G401 (cell line): ENCODE data around the gene SMLR1. TPM values are rescaled to one million over a fixed set of nuclear protein-coding genes. Genes with fewer than 3 reads are reported as not detected.
A peak's percentile ranks its signal among the peaks of the same experiment; 100 is the strongest.

Experiments
- DNase-seq: peaks from one replicate; pipeline ENCODE4 v3.0.0-alpha.2; 2015; ENCODE audit warnings: low spot score
- in situ Hi-C: cut with HindIII; loops from 2 replicates; pipeline ENCODE4 v1.10.0; 2016; ENCODE audit warnings: low sequenced_read_pairs, mixed read lengths
- total RNA-seq: library from RNA; depleted of rRNA; stranded (reverse); fragments of >200 nt; shearing (Covaris generic); gene quantifications from 2 replicates; pipeline ENCODE4 v1.2.3, GENCODE V29; 2014

Gene SMLR1
- total RNA-seq, 1 experiment from 2014 or later: not detected

DNA sequence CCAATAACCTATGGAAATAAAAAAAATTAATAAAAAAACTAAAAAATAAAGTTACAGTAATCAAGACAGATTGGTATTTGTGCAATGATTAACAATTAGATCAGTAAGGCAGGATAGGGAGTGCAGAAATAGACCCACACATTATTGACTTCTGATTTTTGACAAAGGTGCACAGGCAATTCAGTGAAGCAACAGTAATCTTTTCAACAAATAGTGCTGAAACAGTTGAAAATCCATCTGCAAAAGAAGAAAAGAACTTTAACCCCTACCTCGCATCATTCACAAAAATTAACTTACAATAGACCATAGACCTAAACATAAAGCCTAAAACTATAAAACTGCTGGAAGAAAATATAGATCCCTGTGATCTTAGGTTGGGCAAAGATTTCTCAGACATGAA is 4.5 kb upstream of the SMLR1 start:
- in situ Hi-C loops: no loop called here

DNA sequence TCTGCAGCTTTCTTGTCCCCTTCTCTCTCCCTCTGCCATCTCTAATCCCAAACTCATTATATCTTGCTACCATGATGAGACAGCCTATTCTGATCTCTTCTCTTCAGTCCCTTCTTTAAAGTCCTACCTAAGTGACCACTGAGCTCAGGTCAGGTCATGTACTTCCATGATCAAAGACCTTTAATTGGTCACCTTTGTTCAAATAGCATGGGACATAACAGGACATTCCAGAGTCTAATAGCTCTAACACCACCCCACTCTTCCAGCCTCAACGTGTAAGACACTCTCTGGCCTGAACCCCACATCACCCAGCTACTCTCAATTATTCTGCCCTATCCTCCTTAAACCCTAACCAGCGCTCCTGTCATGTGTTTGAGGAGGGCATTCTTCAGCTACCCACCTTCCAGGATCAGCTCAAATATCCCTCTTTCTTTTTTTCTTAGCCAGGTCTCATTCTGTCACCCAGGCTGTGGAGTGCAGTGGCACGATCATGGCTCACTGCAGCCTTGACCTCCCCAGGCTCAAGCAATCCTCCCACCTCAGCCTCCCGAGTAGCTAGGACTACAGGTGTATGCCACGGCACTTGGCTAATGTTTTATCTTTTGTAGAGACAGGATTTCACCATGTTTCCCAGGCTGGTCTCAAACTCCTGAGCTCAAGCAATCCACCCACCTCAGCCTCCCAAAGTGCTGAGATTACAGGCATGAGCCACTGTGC is 2.1 kb upstream of the SMLR1 start:
- in situ Hi-C loops: no loop called here
- DNase-seq: no peak

More for the DNA sequence above, 4.5 kb upstream of the SMLR1 start:
- DNase-seq: no peak

DNA sequence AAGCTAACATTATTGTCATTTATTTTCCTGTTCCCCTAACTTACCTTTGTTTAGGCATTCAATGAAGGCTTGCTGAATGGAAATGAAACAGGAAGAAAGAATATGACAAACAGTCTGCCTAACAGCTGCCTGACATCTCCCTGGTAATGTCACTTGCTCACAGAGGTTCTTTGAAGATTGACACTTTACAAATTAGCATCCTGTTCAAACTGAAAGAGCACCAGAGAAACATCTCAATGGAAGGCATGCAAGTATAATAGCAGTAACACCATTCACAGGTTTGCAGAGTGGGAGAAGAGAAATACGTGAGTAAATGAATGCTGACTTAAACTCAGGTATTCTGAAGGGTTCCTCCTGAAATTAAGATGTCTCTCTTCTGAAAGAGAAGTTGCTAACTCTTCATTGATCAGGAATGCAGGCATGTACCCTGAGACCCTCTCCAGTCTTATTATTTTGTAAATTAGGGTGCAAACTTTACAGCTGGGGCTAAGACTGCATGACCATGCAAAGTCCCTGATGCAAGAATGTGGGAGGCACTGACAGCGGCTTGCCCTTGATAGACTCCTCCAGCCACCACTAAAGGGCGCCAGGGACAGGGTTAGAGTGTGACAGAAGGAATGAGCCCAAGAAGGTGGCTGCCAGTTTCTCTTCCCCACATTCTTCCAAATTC is 1.3 kb upstream of the SMLR1 start:
- no peak for DNase-seq
- in situ Hi-C loops: no loop called here

DNA sequence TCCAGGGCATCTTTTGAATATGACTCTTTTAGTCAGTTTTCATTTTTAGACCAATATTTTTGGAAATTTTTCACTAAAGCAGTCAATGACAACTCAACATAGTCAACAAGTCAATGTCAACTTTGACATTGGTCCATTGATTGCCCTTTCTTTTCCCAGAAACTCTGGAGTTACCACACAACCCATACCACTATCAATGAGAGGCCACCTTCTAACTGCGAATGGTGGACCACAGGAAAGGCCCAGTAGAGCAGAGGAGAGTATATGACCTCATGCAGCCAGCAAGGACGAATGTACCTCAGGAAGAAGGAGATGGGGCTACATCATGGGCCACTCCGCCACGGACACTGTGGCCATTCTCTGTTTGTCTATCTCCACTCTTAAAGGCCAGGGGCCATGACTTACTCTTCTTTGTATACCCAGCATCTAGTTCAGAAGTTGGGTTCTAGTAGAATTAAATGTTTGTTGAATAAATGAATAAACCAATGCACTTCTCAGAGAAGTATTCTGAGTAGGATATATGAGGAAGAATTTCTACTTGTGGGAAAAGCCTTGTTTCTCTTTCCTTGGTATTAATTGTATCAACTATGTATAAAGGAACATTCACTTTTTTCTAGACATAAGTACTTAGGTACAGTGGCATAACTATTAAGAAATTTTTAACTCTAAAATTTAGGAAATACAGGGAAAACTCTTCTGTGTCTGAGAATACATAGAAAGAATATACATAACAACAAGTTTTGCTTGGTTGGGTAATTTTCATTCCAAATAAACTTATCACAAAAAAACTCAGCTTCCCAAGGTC is 562 bp upstream of the SMLR1 start:
- no peak for DNase-seq
- in situ Hi-C loops: no loop called here

DNA sequence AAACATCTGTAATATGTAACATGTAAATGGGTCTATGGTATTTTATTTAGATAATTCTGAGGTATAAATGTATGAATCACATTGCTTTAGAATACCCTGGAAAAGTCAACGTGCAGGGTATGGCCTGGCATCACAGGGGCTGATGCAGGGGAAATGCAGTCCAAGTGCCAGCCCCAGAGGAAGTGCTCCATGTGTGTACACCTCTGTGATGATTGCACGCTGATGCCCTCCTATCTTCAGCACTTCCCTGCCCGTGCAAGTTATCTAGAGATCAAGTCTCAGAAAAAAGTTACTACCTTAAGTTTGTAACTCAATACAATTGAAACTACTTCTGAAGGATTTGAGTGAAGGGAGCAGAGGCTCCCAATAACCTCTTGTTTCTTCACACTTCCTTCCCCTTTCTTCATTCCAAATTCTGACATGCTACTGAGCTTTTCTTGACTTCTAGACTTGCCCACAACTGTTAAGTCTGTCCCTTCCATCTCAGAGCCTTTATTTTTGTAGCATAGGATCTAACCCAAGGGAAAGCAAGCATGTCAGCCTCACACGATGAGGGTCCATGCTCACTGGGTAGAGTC is 2.2 kb downstream of the SMLR1 start:
- DNase-seq: no peak
- in situ Hi-C loops: no loop called here

DNA sequence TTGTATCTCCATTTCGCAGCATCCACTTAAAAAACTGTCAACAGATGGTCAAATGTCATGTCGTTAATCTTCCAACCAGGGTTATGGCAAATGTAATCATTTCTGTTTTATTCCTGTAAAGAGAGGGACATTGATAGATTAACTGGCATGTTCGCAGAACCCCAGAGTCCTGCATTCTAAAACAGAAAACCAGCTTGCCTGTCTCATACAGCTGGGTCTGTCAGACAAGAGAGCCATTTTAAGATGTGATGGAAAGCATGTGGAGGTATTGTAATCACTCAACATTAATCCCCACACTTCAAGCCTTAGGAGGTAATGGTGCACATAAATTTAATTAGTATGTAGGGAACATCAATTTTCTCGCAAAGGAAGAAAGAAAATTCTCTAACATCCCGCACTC is 4.4 kb downstream of the SMLR1 start:
- in situ Hi-C loops: no loop called here
- no peak for DNase-seq

DNA sequence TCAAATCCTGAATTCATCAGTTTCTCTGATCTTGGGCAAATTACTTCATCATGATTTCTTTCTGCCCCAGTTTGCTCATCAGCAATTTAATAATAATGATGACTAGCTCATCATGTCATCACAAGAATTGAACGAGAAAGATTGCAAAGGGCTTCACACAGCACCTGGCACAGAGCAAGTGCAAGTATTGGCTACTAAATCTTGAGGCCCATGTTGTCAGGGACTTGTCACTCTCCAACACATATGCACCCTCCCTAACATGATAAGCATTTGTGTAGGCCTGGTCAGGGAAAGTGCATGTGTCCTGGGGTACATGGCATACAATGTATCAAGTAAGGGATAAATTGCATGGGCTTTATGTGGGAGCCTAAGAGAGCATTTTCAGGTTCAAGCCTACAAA is 6.4 kb downstream of the SMLR1 start:
- no peak for DNase-seq
- in situ Hi-C loops: no loop called here

DNA sequence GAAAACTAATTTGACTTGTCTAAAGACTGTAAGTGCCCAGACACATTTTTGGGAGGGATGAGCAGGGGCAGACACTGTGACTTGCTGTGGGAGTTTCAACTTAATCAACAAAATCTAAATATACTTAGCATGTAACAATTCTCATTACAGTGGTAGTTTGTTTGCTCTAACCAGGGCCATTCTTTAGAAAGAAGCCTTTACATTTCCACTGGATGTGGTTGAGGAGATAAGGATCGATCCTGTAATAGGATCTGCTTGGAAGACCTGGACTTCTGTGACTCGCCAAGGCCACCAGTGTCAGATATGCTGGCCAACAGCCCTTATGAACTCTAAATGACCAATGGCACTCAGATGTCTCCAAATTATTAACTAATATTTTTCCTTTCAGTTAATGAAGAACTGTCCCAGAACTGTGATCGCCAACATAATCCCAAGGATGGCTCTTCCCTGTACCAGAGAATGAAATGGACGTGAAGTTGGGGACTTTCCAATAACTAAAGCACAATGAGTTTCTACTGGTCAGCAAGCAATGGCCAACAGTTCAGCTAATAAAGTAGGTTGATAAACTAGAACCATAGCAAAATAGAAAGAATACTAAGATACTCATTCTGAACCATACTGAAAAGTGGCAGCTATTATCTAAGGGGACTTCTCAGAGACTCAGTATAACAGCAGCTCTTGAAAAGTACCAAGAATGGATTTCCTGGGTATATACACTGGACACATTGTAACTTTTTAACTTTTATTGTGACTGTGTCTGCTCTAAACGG is 7.5 kb downstream of the SMLR1 start:
- no peak for DNase-seq
- in situ Hi-C loops: no loop called here

DNA sequence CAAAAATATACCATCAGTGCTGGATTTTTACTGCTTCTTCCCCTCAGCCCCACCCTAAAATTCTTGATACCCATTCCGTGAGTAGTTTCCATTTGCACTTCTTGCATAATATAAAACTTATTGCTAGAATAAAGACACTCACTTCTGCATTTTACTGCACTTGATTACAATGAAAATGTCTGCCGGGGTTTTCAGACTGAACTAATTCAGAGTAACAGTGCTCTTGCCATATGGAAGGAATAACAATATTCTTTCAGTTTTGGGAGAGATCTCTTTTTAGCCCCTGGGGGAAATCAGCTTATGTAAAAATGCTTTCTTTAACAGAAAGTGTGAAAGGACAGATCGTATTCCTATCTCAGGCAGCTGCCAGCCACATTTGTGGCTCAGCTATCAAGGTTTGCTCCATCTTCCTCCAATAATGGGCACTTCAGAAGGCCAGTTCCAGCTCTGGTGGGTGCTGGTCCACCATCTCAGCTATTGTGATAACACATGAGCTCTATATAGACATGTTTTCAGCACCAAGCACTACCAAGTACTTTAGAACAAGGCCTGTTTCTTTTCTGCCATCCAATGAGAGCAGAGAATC is 8.9 kb downstream of the SMLR1 start:
- in situ Hi-C loops: no loop called here

DNA sequence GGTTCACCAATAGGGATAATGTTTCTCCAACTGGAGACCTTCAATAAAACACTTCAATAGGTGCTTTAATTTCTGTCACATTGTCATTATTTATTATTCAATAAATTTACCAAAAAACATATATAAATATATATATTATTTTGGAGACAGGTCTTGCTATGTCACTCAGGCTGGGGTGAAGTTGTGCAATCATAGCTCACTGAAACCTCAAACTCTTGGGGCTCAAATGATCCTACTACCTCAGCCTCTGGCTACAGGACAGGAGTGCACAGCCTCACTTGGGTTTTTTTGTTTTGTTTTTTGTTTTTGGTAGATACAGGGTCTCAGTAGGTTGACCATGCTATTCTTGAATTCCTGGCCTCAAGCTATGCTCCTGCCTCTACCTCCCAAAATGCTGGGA is 9.9 kb downstream of the SMLR1 start:
- in situ Hi-C loops: no loop called here

More for the DNA sequence above, 8.9 kb downstream of the SMLR1 start:
- no peak for DNase-seq

DNA sequence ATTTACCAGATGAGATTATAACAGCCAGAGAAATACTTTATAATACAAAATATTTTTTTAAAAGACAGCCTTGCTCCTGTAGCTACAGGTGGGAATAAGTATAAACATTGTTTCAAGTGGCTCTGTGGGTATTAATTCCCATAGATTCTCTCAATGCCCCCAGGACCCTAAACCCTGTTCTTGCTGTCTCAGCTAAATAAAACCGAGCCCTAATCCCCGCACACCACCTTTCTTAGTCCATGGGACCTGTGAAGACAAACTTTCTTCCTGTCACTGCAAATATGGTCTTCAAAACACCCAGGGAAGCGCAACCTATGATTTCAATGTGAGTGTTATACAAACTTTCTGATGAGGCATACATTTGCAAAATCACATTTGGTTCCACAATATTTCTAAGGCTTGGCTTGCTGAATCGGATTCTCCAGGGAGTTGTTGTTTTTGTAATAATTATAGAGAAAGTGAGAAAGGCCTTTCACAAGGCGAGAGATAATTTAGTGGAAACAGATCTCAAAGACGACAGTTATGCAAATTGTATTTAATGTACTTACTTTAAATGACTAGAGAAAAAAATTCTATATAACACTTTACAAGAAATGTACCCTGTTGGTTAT is 11.1 kb downstream of the SMLR1 start:
- in situ Hi-C loops: no loop called here
- no peak for DNase-seq

More for the DNA sequence above, 9.9 kb downstream of the SMLR1 start:
- no peak for DNase-seq

DNA sequence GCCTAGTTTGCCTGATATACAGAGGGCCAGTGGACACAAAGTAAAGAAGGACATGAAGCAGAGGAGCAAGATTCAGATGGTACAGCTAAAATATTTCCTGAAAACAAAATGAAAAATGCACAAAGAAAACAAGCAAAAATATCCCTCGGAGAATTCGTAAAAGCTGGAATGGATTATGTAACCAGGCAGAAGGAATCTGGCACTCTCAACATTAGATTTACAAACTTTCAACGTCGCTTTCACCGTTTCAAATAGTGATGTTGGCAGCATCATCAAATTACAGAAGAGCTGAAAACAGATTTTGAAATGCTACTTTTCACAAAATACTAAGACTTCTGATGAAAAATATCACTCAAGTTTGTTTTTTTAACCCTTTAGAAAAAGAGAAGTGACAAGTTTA is 11.7 kb downstream of the SMLR1 start:
- in situ Hi-C loops: no loop called here
- no peak for DNase-seq

DNA sequence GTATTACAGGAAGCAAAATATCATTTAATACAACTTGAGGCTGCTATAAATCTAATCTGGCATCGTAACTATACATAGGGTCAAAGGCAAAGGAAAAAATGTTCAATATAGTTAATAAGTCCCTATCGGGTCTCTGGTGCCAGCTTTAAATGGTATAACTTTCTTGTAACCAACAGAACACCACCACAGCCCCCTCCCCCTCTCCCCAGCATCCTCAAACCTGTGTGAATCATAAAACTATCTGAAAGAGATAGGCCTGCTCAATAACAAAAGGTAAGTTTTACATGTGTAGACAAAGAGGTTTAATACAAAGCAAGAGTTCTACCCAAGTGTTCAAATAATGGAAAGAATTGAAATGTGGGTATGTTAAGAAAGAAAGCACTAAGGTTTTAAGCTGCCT is 12.2 kb downstream of the SMLR1 start:
- no peak for DNase-seq
- in situ Hi-C loops: no loop called here

DNA sequence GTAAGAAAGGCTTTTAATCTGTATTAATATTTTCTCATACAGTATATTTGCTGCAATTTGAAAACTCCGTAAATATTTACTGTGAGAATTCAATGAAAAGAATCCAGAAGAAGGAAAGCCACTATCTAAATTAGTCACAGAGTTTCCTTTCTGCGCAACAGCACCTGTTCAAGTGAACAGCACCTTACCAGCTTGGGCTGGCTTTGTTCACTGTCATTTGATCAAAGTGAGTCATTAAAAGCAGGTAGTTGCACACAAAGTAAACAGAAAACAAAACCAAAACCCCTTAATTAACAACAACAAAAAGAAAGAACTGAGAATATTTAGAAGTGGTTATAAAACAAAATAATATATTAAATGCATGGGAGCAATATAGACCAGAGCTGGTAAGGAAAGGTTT is 12.8 kb downstream of the SMLR1 start:
- in situ Hi-C loops: no loop called here
- no peak for DNase-seq

DNA sequence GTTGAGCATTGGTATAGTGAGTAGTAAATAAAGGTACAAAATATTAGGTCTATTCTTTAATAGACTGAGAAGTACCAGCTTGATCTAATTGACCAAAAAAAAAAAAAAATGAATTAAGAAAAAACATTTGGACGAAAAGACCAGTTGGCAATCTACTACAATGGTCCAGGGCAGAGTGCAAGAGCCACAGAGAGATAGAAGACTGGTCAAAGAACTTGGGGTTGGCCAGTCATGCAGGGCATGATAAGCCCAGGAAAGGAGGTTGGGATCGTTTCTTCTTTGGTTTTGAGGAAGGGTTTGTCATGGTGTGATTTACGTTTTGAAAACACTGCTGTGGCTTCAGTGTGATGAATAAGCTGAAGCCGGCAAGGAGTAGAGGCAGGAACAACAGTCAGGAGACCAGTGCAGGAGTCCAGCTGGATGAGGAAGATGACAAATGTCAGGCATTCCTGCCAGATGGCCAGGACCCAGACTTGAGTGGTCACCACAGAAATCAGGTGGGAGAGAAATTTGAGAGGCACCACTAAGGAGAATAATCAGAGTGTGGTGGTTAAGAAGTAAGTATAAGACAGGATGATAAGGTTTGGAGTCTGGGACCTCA is 14.0 kb downstream of the SMLR1 start:
- in situ Hi-C loops: no loop called here
- no peak for DNase-seq

DNA sequence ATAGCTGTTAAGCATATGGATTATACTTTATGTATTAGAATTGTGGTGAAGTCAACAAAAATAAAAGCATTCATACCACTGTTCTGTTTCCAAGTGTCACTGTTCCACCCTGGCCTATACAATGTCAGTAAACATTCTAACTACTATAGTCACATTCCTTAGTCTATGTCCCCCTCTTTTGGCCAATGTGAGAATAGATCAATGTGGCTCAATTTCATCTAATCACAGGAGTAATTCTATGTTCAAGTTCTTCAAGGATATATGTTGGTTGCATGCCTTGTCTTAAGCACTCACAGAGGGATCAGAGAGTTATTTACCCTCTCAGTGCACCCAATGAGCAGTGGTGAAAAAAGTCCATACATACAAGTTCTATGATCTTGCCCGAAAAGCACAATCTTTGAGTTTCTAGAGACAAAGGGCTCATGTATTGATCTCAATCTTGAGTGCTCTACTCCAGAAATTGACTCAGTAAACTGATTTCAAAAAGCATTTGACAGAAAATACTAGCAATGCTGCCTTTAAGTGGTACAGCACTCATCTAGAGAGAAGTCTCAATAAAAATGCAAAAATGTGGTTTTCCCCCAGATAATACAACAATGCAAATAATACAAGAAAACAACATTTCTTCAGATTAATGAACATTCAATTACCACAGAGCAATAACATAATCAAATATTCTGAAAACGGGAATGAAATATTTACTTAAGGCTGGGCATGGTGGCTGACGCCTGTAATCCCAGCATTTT is 16.5 kb downstream of the SMLR1 start:
- DNase-seq: peak; percentile 18
- in situ Hi-C loops: no loop called here

DNA sequence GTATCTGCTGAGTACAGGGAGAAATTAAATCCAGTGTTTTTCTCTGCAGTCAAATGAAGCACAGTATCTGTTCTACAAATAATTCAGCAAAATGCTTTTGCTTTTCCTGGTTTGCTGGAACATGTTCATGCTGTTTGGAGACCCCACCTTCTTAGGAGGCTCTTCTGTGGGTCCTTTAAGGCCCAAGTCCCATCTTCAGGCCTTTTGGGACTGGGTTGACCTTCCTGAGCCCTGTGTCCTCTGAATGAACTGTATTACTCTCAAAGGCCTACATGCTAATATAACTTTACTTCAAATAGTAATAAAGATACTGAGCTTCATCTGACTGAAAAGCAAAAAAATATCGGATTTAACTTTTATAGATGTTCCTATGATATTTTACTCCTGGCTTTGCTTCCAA is 19.3 kb downstream of the SMLR1 start:
- no peak for DNase-seq
- in situ Hi-C loops: no loop called here
